HG02884 (cell line): ENCODE data around the gene CDH23.
"Not testable (repeated sequence)": the region's sequence is repeated elsewhere in the genome, so short reads cannot be mapped to it uniquely, and the experiment has no call there.

Experiments
- ATAC-seq: cut with Tn5 transposase; IDR thresholded peaks from one replicate; pipeline ENCODE4 v1.9.1; 2021; ENCODE audit warnings: mild to moderate bottlenecking, moderate library complexity; ENCODE audit not compliant: unreplicated experiment

CDH23 gene

GRCh38 chr10:71396711-71397295 lies at the start of gene CDH23:
Gene CDH23, plus strand, starts transcription at chr10:71396920. Its CDS starts 42,912 bp downstream, at chr10:71439832.
- no peak for ATAC-seq

- ATAC-seq = no peak
Measured at GRCh38 chr10:71347587-71348395, 48.9 kb upstream of the CDH23 start.

- ATAC-seq = no peak
Measured at GRCh38 chr10:71348850-71349249, 47.9 kb upstream of the CDH23 start.

- no peak for ATAC-seq
Measured at GRCh38 chr10:71349406-71349805, 47.3 kb upstream of the CDH23 start.

GRCh38 chr10:71351087-71351486 lies 45.6 kb upstream of the CDH23 start:
- ATAC-seq = no peak

GRCh38 chr10:71351628-71352319 lies 44.9 kb upstream of the CDH23 start:
- no peak for ATAC-seq

- no peak for ATAC-seq
Measured at GRCh38 chr10:71353639-71354038, 43.1 kb upstream of the CDH23 start.

GRCh38 chr10:71354776-71355175 lies 41.9 kb upstream of the CDH23 start:
- no peak for ATAC-seq

GRCh38 chr10:71355886-71356285 lies 40.8 kb upstream of the CDH23 start:
- no peak for ATAC-seq

GRCh38 chr10:71357792-71358265 lies 38.9 kb upstream of the CDH23 start:
- no peak for ATAC-seq

- no peak for ATAC-seq
Measured at GRCh38 chr10:71358277-71358676, 38.4 kb upstream of the CDH23 start.

- ATAC-seq = not testable (repeated sequence)
Measured at GRCh38 chr10:71358906-71359305, 37.8 kb upstream of the CDH23 start.

GRCh38 chr10:71359364-71360046 lies 37.2 kb upstream of the CDH23 start:
- ATAC-seq = no peak

- no peak for ATAC-seq
Measured at GRCh38 chr10:71360735-71361134, 36.0 kb upstream of the CDH23 start.

GRCh38 chr10:71361581-71361980 lies 35.1 kb upstream of the CDH23 start:
- no peak for ATAC-seq

GRCh38 chr10:71362141-71362540 lies 34.6 kb upstream of the CDH23 start:
- ATAC-seq = no peak

GRCh38 chr10:71363936-71364335 lies 32.8 kb upstream of the CDH23 start:
- no peak for ATAC-seq

- no peak for ATAC-seq
Measured at GRCh38 chr10:71365366-71365765, 31.4 kb upstream of the CDH23 start.

GRCh38 chr10:71366690-71367089 lies 30.0 kb upstream of the CDH23 start:
- ATAC-seq = no peak

- no peak for ATAC-seq
Measured at GRCh38 chr10:71367271-71367670, 29.4 kb upstream of the CDH23 start.

GRCh38 chr10:71368176-71368575 lies 28.5 kb upstream of the CDH23 start:
- no peak for ATAC-seq
